SK-N-SH treated with all-trans-retinoic acid at 6 μM for 48 hours (cell line): ENCODE measurements around the gene DNAH8.

Source experiments
- ARNTL ChIP-seq: fragments of 450-650 bp; formaldehyde crosslinking; IDR thresholded peaks from 2 replicates; pipeline ENCODE4 v1.5.0; 2020; ENCODE audit warnings: low read depth, mild to moderate bottlenecking, moderate library complexity, borderline replicate concordance
- GLIS3 ChIP-seq: fragments of 250-450 bp; sonication (Bioruptor Pico); IDR thresholded peaks from 2 replicates; pipeline ENCODE4 v1.5.0; 2020; ENCODE audit warnings: mild to moderate bottlenecking, moderate library complexity
- OSR1 ChIP-seq: fragments of 250-450 bp; sonication (Bioruptor Pico); IDR thresholded peaks from 2 replicates; pipeline ENCODE4 v1.8.0; 2022; ENCODE audit warnings: moderate library complexity, mild to moderate bottlenecking, inconsistent platforms
- PATZ1 ChIP-seq: fragments of 250-450 bp; sonication (Bioruptor Pico); IDR thresholded peaks from 2 replicates; pipeline ENCODE4 v1.8.0; 2020; ENCODE audit warnings: mild to moderate bottlenecking, moderate library complexity, borderline replicate concordance
- POU6F1 ChIP-seq: fragments of 250-450 bp; sonication (Bioruptor Pico); IDR thresholded peaks from 2 replicates; pipeline ENCODE4 v1.8.0; 2021; ENCODE audit warnings: low read depth, mild to moderate bottlenecking, moderate library complexity, borderline replicate concordance
- PPARA ChIP-seq: fragments of 250-450 bp; sonication (Bioruptor Pico); IDR thresholded peaks from 2 replicates; pipeline ENCODE4 v1.5.0; 2020; ENCODE audit warnings: mild to moderate bottlenecking, borderline replicate concordance
- SNAI2 ChIP-seq: fragments of 250-450 bp; sonication (Bioruptor Pico); IDR thresholded peaks from 2 replicates; pipeline ENCODE4 v1.5.0; 2020; ENCODE audit warnings: mild to moderate bottlenecking, moderate library complexity
- ZC3H10 ChIP-seq: fragments of 250-450 bp; sonication (Bioruptor Pico); IDR thresholded peaks from 2 replicates; pipeline ENCODE4 v1.5.1; 2021; ENCODE audit warnings: mild to moderate bottlenecking, moderate library complexity
- ZFP3 ChIP-seq: fragments of 250-450 bp; sonication (Bioruptor Pico); IDR thresholded peaks from 2 replicates; pipeline ENCODE4 v1.5.0; 2020; ENCODE audit warnings: mild to moderate bottlenecking, moderate library complexity

DNA sequence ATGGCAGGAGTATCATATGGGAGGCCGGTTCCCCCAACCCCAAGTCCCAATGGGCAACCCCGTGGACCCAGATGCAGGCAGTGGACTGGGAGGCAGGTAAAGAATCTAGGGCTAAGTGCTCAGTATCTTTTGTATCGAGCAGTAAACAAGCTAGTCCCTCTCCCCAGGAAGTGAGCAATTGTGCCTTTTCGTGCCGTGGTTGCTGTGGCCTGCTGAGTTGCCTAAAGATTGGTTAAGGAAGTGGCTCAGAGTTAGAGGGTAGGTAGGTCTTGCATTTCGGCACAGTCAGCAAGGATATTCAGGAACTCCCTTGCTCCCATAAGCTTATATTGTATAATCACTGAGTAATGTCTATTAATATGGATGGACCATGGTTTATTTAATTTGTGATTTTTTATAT is 1.3 kb upstream of the DNAH8 start:
- TF ChIP-seq POU6F1 (CRISPR knock-in tag) (no peak), ZFP3 (CRISPR knock-in tag) (no peak), PPARA (no peak), ARNTL (CRISPR knock-in tag) (no peak), PATZ1 (CRISPR knock-in tag) (no peak), OSR1 (CRISPR knock-in tag) (no peak), SNAI2 (CRISPR knock-in tag) (no peak), ZC3H10 (CRISPR knock-in tag) (no peak), GLIS3 (CRISPR knock-in tag) (no peak)
